GM12875 (cell line): ENCODE results near the gene TNFRSF1B.

Source experiments
- H3K4me3 ChIP-seq: one replicate; pipeline ENCODE4 v1.5.1; 2011; ENCODE audit warnings: low read depth, low read length, control low read depth
- CTCF ChIP-seq: IDR thresholded peaks from 2 replicates; pipeline ENCODE4 v1.5.1; 2011; ENCODE audit warnings: low read depth, mild to moderate bottlenecking, control low read depth, inconsistent platforms, low read length, moderate library complexity, borderline replicate concordance; ENCODE audit not compliant: insufficient read depth

TNFRSF1B gene

DNA sequence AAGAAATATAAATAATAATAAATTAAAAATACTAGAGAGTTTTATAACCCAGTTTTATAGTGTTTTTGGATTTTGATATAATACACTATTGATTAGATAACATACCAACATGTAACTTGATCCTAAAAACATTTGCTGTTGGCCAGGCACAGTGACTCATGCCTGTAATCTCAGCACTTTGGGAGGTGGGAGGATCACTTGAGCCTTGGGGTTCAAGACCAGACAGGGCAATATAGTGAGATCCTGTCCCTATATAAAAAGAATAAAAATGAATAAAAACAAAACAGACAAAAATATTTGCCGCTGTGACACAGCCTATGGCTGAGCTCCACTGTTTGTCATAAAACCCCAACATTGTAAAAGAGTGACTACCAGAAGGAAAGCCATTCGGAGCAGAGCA, 89.1 kb downstream of the TNFRSF1B start:
- TF ChIP-seq CTCF = no peak
- no peak overlapping the region for H3K4me3 ChIP-seq

GRCh38 chr1:12258272-12258671, 91.5 kb downstream of the TNFRSF1B start:
- TF ChIP-seq CTCF = no peak

More at GRCh38 chr1:12258272-12258671, 91.5 kb downstream of the TNFRSF1B start:
- no peak overlapping the region for H3K4me3 ChIP-seq
